WTC11 (cell line): ENCODE data around the gene FGF14.

Source experiments
- ATF2 ChIP-seq: sonication (generic); formaldehyde crosslinking; IDR thresholded peaks from 2 replicates; pipeline ENCODE4 v1.8.1; 2022; ENCODE audit warnings: low read depth, missing genetic modification reagents, borderline replicate concordance
- E2F1 ChIP-seq: sonication (generic); formaldehyde crosslinking; IDR thresholded peaks from 2 replicates; pipeline ENCODE4 v1.8.0; 2022; ENCODE audit warnings: mild to moderate bottlenecking, missing genetic modification reagents
- E2F5 ChIP-seq: sonication (generic); formaldehyde crosslinking; IDR thresholded peaks from 2 replicates; pipeline ENCODE4 v1.8.1; 2022; ENCODE audit warnings: mild to moderate bottlenecking, moderate library complexity, missing genetic modification reagents
- ZNF263 ChIP-seq: sonication (generic); formaldehyde crosslinking; IDR thresholded peaks from 2 replicates; pipeline ENCODE4 v1.8.1; 2022; ENCODE audit warnings: low read depth, mild to moderate bottlenecking, moderate library complexity, missing genetic modification reagents
- ZNF416 ChIP-seq: fragments of 250-450 bp; sonication (Bioruptor Pico); IDR thresholded peaks from 2 replicates; pipeline ENCODE4 v1.9.0; 2021; ENCODE audit warnings: mild to moderate bottlenecking, inconsistent platforms

- no peak for TF ChIP-seq ATF2 (CRISPR knock-in tag)
- no peak for TF ChIP-seq ZNF416
- no peak for TF ChIP-seq E2F1
- no peak for TF ChIP-seq E2F5
- TF ChIP-seq ZNF263 (CRISPR knock-in tag) = no peak
These were observed 101.5 kb downstream of the FGF14 start for GRCh38 chr13:102300379-102300778.
